AG04450 (cell line): ENCODE results near the gene FREM2. TPM values are rescaled to one million over a fixed set of nuclear protein-coding genes. Genes with fewer than 3 reads are reported as not detected.

Experiments used
- CTCF ChIA-PET: fragments of 300-600, 350-600 bp; formaldehyde crosslinking; extraction: SDS; loops from one replicate; lab custom pipeline; 2022; ENCODE audit warnings: antibody characterized with exemption, inconsistent platforms; lab: Charles Lee
- POLR2A ChIA-PET: fragments of 350-600 bp; formaldehyde crosslinking; extraction: SDS; loops from one replicate; lab custom pipeline; 2021; ENCODE audit warnings: antibody characterized with exemption, inconsistent platforms; lab: Yijun Ruan, JAX
- DNase-seq: peaks from one replicate; pipeline ENCODE4 v3.0.0-alpha.2; 2011; ENCODE audit warnings: low read depth, low spot score
- H3K27ac ChIP-seq: one replicate; pipeline ENCODE4 v1.5.1; 2012; ENCODE audit warnings: low read depth, low read length, control low read depth
- H3K27me3 ChIP-seq: one replicate; pipeline ENCODE4 v1.6.0; 2012; ENCODE audit warnings: low read length; ENCODE audit not compliant: control insufficient read depth, insufficient read depth
- H3K4me3 ChIP-seq: 2 replicates; pipeline ENCODE4 v1.5.1; 2011; ENCODE audit warnings: mild to moderate bottlenecking, low read depth, low read length, control low read depth
- H3K9me3 ChIP-seq: 2 replicates; pipeline ENCODE4 v1.5.1; 2012; ENCODE audit warnings: low read length; ENCODE audit not compliant: control insufficient read depth, insufficient read depth
- polyA plus RNA-seq: library from polyadenylated mRNA; depleted of rRNA; stranded (reverse); fragments of >200 nt; gene quantifications from 2 replicates; pipeline ENCODE4 v1.2.3, GENCODE V29; 2011
- TF ChIP-seq, protein P1 (sequence below): IDR thresholded peaks from 2 replicates; pipeline ENCODE4 v1.5.1; 2011; ENCODE audit warnings: low read depth, low read length, control low read depth, inconsistent platforms

FREM2 gene
- polyA plus RNA-seq, 1 experiment = not detected

DNA sequence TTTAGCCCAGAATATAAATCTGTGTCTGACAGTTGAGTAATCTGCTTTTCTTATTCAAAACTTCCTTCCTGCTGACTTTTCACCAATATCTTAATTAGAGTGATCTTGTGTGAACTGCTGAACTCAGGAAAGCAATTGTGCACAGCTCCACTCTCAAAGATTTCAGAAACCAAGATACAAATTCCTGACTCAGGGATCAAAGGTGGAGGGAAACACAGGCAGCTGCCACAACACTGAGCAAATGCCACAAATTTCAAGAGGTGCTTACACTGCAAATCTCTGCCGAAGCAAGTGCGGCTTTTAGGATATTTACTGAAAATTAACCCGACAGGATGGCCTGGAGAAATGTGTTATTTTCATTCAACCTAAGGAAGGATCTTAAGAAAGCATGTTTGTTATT lies 192.4 kb downstream of the FREM2 start:
- CTCF ChIA-PET = no interaction called here
- Histone ChIP-seq H3K9me3 (no peaks in the 10 kb centered on the region), H3K4me3 (no peak overlapping the region), H3K27me3 (no peaks in the 10 kb centered on the region), H3K27ac (no peak overlapping the region)
- TF ChIP-seq, protein P1, sequence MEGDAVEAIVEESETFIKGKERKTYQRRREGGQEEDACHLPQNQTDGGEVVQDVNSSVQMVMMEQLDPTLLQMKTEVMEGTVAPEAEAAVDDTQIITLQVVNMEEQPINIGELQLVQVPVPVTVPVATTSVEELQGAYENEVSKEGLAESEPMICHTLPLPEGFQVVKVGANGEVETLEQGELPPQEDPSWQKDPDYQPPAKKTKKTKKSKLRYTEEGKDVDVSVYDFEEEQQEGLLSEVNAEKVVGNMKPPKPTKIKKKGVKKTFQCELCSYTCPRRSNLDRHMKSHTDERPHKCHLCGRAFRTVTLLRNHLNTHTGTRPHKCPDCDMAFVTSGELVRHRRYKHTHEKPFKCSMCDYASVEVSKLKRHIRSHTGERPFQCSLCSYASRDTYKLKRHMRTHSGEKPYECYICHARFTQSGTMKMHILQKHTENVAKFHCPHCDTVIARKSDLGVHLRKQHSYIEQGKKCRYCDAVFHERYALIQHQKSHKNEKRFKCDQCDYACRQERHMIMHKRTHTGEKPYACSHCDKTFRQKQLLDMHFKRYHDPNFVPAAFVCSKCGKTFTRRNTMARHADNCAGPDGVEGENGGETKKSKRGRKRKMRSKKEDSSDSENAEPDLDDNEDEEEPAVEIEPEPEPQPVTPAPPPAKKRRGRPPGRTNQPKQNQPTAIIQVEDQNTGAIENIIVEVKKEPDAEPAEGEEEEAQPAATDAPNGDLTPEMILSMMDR = no peak
- DNase-seq = no peak
- POLR2A ChIA-PET = no interaction called here

DNA sequence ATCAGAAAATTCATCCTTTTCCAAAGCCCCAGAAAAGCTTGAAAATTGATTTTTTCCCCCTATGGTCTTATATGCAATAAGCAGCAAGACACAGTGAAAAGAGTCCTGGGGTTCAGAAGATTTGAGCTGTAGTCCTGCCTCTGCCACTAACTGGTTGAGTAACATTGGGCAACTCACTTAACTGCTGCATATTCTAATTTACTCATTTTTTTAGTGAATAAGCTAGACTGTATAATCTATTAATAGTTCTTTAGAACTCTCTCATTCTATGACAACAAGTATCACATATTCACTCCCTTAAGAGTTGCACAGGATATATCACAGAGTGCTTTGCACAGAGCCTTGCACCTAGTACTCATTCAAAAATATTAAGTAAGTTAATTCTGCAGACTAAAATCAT lies 192.9 kb downstream of the FREM2 start:
- ChIA-PET CTCF (no interaction called here), POLR2A (no interaction called here)
- H3K27me3 ChIP-seq = no peaks in the 10 kb centered on the region
- no peak for DNase-seq
- H3K4me3 ChIP-seq = no peak overlapping the region
- H3K9me3 ChIP-seq = no peaks in the 10 kb centered on the region
- no peak overlapping the region for H3K27ac ChIP-seq
- TF ChIP-seq, protein P1 = no peak

GRCh38 chr13:38880397-38880796 lies 193.5 kb downstream of the FREM2 start:
- TF ChIP-seq, protein P1 = no peak
- ChIA-PET POLR2A (no interaction called here), CTCF (no interaction called here)
- no peaks in the 10 kb centered on the region for H3K9me3 ChIP-seq
- H3K27me3 ChIP-seq = no peaks in the 10 kb centered on the region
- no peak overlapping the region for H3K4me3 ChIP-seq
- H3K27ac ChIP-seq = no peak overlapping the region
- DNase-seq = no peak

- H3K9me3 ChIP-seq = no peaks in the 10 kb centered on the region
- H3K27me3 ChIP-seq = no peaks in the 10 kb centered on the region
- no peak overlapping the region for H3K27ac ChIP-seq
- POLR2A ChIA-PET = no interaction called here
- TF ChIP-seq, protein P1 = no peak
- CTCF ChIA-PET = interaction anchor here (2.7 kb wide), 1 partner anchor 10 kb away, joined by 16 read pairs; no protein-coding TSS in a partner anchor
- H3K4me3 ChIP-seq = no peak overlapping the region
- DNase-seq = no peak
Observed at GRCh38 chr13:38883783-38884182, 196.9 kb downstream of the FREM2 start.

DNA sequence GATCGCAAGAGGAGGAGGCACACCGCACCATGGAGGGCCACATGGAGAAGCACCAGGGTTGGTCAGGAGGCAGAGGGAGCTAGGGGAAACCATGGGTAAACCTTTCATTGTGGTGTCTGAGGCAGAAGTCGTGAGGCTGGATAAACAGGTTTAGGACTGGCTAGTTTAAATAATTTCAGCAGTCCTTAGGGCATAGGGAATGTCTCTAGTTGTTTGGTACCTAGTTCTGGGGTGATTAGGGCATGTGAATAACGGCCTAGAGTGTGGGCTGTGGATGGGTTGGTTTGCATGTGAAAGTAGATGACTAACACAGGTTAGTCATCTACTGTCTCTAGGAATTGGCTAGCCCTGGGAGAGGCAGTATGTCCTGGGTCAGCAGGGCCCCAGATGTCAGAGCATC lies 201.4 kb downstream of the FREM2 start:
- Histone ChIP-seq H3K9me3 (no peaks in the 10 kb centered on the region), H3K27me3 (no peaks in the 10 kb centered on the region), H3K27ac (no peak overlapping the region), H3K4me3 (no peak overlapping the region)
- TF ChIP-seq, protein P1 = no peak
- DNase-seq = no peak
- CTCF ChIA-PET = no interaction called here
- POLR2A ChIA-PET = interaction anchor here (0.6 kb wide), 1 partner anchor 12 kb away, joined by 3 read pairs; no protein-coding TSS in a partner anchor
